GM21367 (cell line): Measurements from ENCODE around the gene RRAS.
A peak's percentile ranks its signal among the peaks of the same experiment; 100 is the strongest.

Source experiments
- ATAC-seq: cut with Tn5 transposase; IDR thresholded peaks from one replicate; pipeline ENCODE4 v1.9.1; 2021; ENCODE audit not compliant: unreplicated experiment

RRAS gene

GRCh38 chr19:49677231-49677900 is 37.4 kb upstream of the RRAS start, which contains the start of gene PRMT1:
PRMT1 (plus strand) TSS chr19:49677271; CDS start chr19:49677281, 10 bp downstream.
- ATAC-seq, result no peak

- ATAC-seq, result peak; percentile 57
Measured at GRCh38 chr19:49676784-49677230, 36.9 kb upstream of the RRAS start.

- no peak for ATAC-seq
Measured at GRCh38 chr19:49676136-49676783, 36.3 kb upstream of the RRAS start.

GRCh38 chr19:49672131-49672919 is 32.4 kb upstream of the RRAS start:
- ATAC-seq, result no peak

GRCh38 chr19:49669516-49669915 is 29.6 kb upstream of the RRAS start:
- no peak for ATAC-seq

GRCh38 chr19:49667473-49667872 is 27.5 kb upstream of the RRAS start:
- no peak for ATAC-seq

- ATAC-seq, result no peak
Measured at GRCh38 chr19:49666120-49666444, 26.1 kb upstream of the RRAS start.

GRCh38 chr19:49665351-49666119 is 25.6 kb upstream of the RRAS start, which contains the start of the genes BCL2L12 and IRF3:
BCL2L12 (plus strand) TSS chr19:49665933; CDS start chr19:49666693, 760 bp downstream.
IRF3 (minus strand) TSS chr19:49665857; CDS start chr19:49664838, 1,019 bp downstream.
- ATAC-seq, result peak; percentile 59

GRCh38 chr19:49665036-49665350 is 25.1 kb upstream of the RRAS start:
- no peak for ATAC-seq

- ATAC-seq, result peak; percentile 39
Measured at GRCh38 chr19:49664171-49665035, 24.5 kb upstream of the RRAS start.

- no peak for ATAC-seq
Measured at GRCh38 chr19:49663224-49663623, 23.3 kb upstream of the RRAS start.

- ATAC-seq, result no peak
Measured at GRCh38 chr19:49662011-49662410, 22.1 kb upstream of the RRAS start.

GRCh38 chr19:49660338-49660961 is 20.5 kb upstream of the RRAS start:
- ATAC-seq, result no peak

- no peak for ATAC-seq
Measured at GRCh38 chr19:49658566-49659442, 18.9 kb upstream of the RRAS start.

- no peak for ATAC-seq
Measured at GRCh38 chr19:49658139-49658517, 18.2 kb upstream of the RRAS start.

GRCh38 chr19:49657493-49658138 is 17.7 kb upstream of the RRAS start:
- no peak for ATAC-seq

- ATAC-seq, result no peak
Measured at GRCh38 chr19:49656456-49657109, 16.6 kb upstream of the RRAS start.
